ENCODE results near the gene RILPL1.

GRCh38 chr12:123532019-123532418 lies 1.5 kb downstream of the RILPL1 start:
- no peak for TF ChIP-seq EZH2 (IDR thresholded peaks at IDR 0.05; ENCODE audit: low read length)
- no peak for TF ChIP-seq CTCF (optimal IDR thresholded peaks at IDR 0.05 in 1 of 3, IDR thresholded peaks at IDR 0.05 in 1 of 3, conservative IDR thresholded peaks at IDR 0.05 in 1 of 3; ENCODE audit: extremely low read depth in 1 of 3, insufficient read depth in 2 of 3, low read length in 3 of 3)
